Measurements from ENCODE around the gene JUND. TPM values are rescaled to one million over a fixed set of nuclear protein-coding genes. Genes with fewer than 3 reads are reported as not detected.

JUND gene
- polyA plus RNA-seq, 3 donors = 22.5 to 1,792 (median 86.9) TPM

DNA sequence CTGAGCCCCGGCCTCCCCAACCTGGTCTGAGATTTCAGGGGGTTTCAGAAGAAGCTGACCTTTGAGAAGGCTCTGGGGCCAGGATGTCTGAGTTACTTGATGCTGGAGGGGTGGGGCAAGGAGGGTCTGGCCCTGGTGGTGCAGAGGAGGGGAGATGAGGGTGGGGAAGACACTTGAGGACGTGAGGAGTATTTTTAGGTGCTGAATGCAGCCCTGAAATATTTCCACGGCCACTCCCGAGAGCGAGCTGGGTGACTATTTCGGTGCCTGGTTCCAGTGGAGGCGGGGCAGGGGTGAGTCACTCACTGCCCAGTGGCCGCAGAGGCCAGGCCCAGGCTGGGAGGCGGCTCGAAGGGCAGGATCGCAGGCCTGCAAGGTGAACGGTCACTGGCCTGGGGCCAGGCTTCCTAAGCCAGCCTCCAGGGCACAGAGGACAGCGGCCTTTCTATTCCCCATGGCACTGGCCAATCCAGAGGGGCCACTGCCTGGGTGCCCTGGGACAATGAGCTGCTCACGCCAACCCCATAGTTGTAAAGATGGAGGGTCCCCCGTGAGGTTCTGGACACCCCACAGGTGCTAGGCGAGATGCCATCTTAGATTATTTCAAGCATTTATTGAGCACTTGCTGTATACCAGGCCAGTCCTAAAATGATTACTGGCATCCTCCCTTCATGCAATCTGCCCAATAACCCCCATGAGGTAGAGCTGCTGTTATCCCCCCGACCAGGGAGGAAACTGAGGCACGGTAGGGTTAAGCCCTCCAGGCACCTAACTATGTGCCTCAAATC is 19.7 kb upstream of the JUND start:
- peaks cover 0 to 3% of the 10 kb centered on the region in 2 donors for H3K36me3 Mint-ChIP-seq
- H3K9ac ChIP-seq (ENCODE audit: insufficient read depth, low read length, poor library complexity, severe bottlenecking) = peak overlapping the region; percentile 4

DNA sequence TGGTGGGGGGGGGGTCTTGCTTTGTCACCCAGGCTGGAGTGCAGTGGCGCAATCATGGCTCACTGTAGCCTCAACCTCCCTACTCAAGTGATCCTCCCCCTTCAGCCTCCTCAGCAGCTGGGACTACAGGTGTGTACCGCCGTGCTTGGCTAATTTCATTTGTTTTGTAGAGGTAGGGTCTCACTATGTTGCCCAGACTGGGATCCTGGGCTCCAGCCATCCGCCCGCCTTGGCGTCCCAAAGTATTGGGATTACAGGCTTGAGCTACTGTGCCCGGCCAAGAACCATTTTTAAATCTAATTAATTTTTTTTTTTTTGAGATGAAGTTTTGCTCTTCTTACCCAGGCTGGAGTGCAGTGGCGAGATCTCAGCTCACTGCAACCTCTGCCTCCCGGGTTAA is 18.2 kb upstream of the JUND start:
- H3K4me3 Mint-ChIP-seq = no peak overlapping the region

More for the DNA sequence above, 19.7 kb upstream of the JUND start:
- peak overlapping the region; percentile 39 to 42 for H3K4me3 Mint-ChIP-seq
- H3K27me3 ChIP-seq (ENCODE audit: control insufficient read depth in 2 of 2, insufficient read depth in 2 of 2, low read length in 2 of 2) = no peaks in the 10 kb centered on the region
- peaks cover 47% of the 10 kb centered on the region for H3K4me1 Mint-ChIP-seq
- no peaks in the 10 kb centered on the region for H4K20me1 ChIP-seq (ENCODE audit: insufficient read depth, low read length)
- DNase-seq = peak; percentile 67 to 72 (median 70)
- intact Hi-C loops (cut with micrococcal nuclease) = loop anchor here in 1 of 2 donors (1.0 kb wide), 1 partner anchor 10 kb away; no protein-coding TSS in a partner anchor
- H3K27ac Mint-ChIP-seq = peak overlapping the region; percentile 24 to 86 (median 66)
- no peak overlapping the region for H3K4me3 ChIP-seq (replicated peaks in 1 of 3; ENCODE audit: low read depth in 2 of 3, low read length in 3 of 3)
- 39% methylated on average over 14 of the region's 18 CpGs for WGBS (ENCODE audit: insufficient coverage)
- peak overlapping the region; percentile 22 for H3K4me2 ChIP-seq (replicated peaks; ENCODE audit: extremely low read depth, low read length, poor library complexity, severe bottlenecking)
- H3K9me3 Mint-ChIP-seq = peaks cover 0 to 3% (median 0%) of the 10 kb centered on the region in 7 donors
- H3K9me3 ChIP-seq (replicated peaks in 1 of 2; ENCODE audit: control insufficient read depth in 1 of 2, insufficient read depth in 1 of 2, low read length in 2 of 2) = no peaks in the 10 kb centered on the region
- H3K27me3 Mint-ChIP-seq (ENCODE audit: low read depth in 3 of 3) = peaks cover 0 to 5% (median 0%) of the 10 kb centered on the region in 3 donors
- H3K79me2 ChIP-seq (ENCODE audit: insufficient read depth, low read length) = no peaks in the 10 kb centered on the region
- no peak overlapping the region for H2AFZ ChIP-seq (ENCODE audit: insufficient read depth, low read depth, low read length, poor library complexity, severe bottlenecking)
- peaks cover 2% of the 10 kb centered on the region in 2 donors for H3K36me3 ChIP-seq (replicated peaks in 1 of 2; ENCODE audit: control insufficient read depth in 1 of 2, insufficient read depth in 2 of 2, low read length in 2 of 2)
- TF ChIP-seq, protein P1, sequence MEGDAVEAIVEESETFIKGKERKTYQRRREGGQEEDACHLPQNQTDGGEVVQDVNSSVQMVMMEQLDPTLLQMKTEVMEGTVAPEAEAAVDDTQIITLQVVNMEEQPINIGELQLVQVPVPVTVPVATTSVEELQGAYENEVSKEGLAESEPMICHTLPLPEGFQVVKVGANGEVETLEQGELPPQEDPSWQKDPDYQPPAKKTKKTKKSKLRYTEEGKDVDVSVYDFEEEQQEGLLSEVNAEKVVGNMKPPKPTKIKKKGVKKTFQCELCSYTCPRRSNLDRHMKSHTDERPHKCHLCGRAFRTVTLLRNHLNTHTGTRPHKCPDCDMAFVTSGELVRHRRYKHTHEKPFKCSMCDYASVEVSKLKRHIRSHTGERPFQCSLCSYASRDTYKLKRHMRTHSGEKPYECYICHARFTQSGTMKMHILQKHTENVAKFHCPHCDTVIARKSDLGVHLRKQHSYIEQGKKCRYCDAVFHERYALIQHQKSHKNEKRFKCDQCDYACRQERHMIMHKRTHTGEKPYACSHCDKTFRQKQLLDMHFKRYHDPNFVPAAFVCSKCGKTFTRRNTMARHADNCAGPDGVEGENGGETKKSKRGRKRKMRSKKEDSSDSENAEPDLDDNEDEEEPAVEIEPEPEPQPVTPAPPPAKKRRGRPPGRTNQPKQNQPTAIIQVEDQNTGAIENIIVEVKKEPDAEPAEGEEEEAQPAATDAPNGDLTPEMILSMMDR (IDR thresholded peaks at IDR 0.05) = no peak
- H3K4me1 ChIP-seq (ENCODE audit: control insufficient read depth in 1 of 2, insufficient read depth in 2 of 2, low read length in 2 of 2) = peaks cover 50 to 57% of the 10 kb centered on the region in 2 donors
- peak overlapping the region; percentile 37 to 43 for H3K27ac ChIP-seq (ENCODE audit: low read depth in 1 of 2, low read length in 2 of 2)

More for the DNA sequence above, 18.2 kb upstream of the JUND start:
- Histone ChIP-seq H3K9ac (ENCODE audit: insufficient read depth, low read length, poor library complexity, severe bottlenecking) (no peak overlapping the region), H3K27ac (ENCODE audit: low read depth in 1 of 2, low read length in 2 of 2) (no peak overlapping the region), H4K20me1 (ENCODE audit: insufficient read depth, low read length) (no peaks in the 10 kb centered on the region), H3K27me3 (ENCODE audit: control insufficient read depth in 2 of 2, insufficient read depth in 2 of 2, low read length in 2 of 2) (no peaks in the 10 kb centered on the region), H3K9me3 (replicated peaks in 1 of 2; ENCODE audit: control insufficient read depth in 1 of 2, insufficient read depth in 1 of 2, low read length in 2 of 2) (no peaks in the 10 kb centered on the region), H3K4me3 (replicated peaks in 1 of 3; ENCODE audit: low read depth in 2 of 3, low read length in 3 of 3) (no peak overlapping the region), H3K36me3 (replicated peaks in 1 of 2; ENCODE audit: control insufficient read depth in 1 of 2, insufficient read depth in 2 of 2, low read length in 2 of 2) (no peaks in the 10 kb centered on the region), H2AFZ (ENCODE audit: insufficient read depth, low read depth, low read length, poor library complexity, severe bottlenecking) (no peak overlapping the region), H3K4me1 (ENCODE audit: control insufficient read depth in 1 of 2, insufficient read depth in 2 of 2, low read length in 2 of 2) (peaks cover 38 to 43% of the 10 kb centered on the region in 2 donors), H3K79me2 (ENCODE audit: insufficient read depth, low read length) (no peaks in the 10 kb centered on the region), H3K4me2 (replicated peaks; ENCODE audit: extremely low read depth, low read length, poor library complexity, severe bottlenecking) (no peak overlapping the region)
- Mint-ChIP-seq H3K27ac (peak overlapping the region in 2 of 7 donors; percentile 52 to 60), H3K36me3 (peaks cover 0 to 5% of the 10 kb centered on the region in 2 donors), H3K9me3 (peaks cover 0 to 3% (median 0%) of the 10 kb centered on the region in 7 donors), H3K4me1 (peaks cover 35% of the 10 kb centered on the region), H3K27me3 (ENCODE audit: low read depth in 3 of 3) (peaks cover 0 to 5% (median 0%) of the 10 kb centered on the region in 3 donors)
- intact Hi-C loops (cut with micrococcal nuclease) = no loop called here
- DNase-seq = no peak
- WGBS (ENCODE audit: insufficient coverage) = 100% methylated on average over 1 of the region's 9 CpGs
- TF ChIP-seq, protein P1 (IDR thresholded peaks at IDR 0.05) = no peak
